Upper lobe of right lung (tissue), 1 donor: ENCODE results near the gene TTLL11. TPM values are rescaled to one million over a fixed set of nuclear protein-coding genes. Genes with fewer than 3 reads are reported as not detected.

Source experiments
- ATAC-seq: fragments of 200-7000 bp; cut with Tn5 transposase; one replicate; pipeline ENCODE4 v1.9.1; 2020; ENCODE audit warnings: mild to moderate bottlenecking, moderate library complexity
- DNase-seq: peaks from one replicate; pipeline ENCODE4 v3.0.0-alpha.2; 2020
- H3K27ac ChIP-seq: fragments of 200-600 bp; one replicate; pipeline ENCODE4 v1.8.0; 2022
- H3K27me3 ChIP-seq: fragments of 200-600 bp; one replicate; pipeline ENCODE4 v1.8.0; 2022; ENCODE audit warnings: mild to moderate bottlenecking
- H3K36me3 ChIP-seq: fragments of 200-600 bp; one replicate; pipeline ENCODE4 v1.8.0; 2022
- H3K4me1 ChIP-seq: fragments of 200-600 bp; one replicate; pipeline ENCODE4 v1.8.0; 2022
- H3K4me3 ChIP-seq: fragments of 200-600 bp; one replicate; pipeline ENCODE4 v1.8.0; 2022; ENCODE audit warnings: mild to moderate bottlenecking
- H3K9me3 ChIP-seq: fragments of 200-600 bp; one replicate; pipeline ENCODE4 v1.8.0; 2022
- CTCF ChIP-seq: fragments of 200-600 bp; IDR thresholded peaks from one replicate; pipeline ENCODE4 v1.8.0; 2022; ENCODE audit warnings: antibody characterized with exemption
- intact Hi-C: fragments of 100-400 bp; cut with DNase I; formaldehyde crosslinking; loops from one replicate; pipeline ENCODE4 v1.11.0; 2022
- total RNA-seq: library from RNA; stranded (reverse); fragmentation: NEBNext Ultra II Directional; extraction: Animal tissue kit (Norgen Biotek cat#: 25700); gene quantifications from one replicate; pipeline ENCODE4 v1.2.1, GENCODE V29; 2021
- donor health status: DM: no; HTN: yes; CAD: no; lungs with severe emphysema.

The TTLL11 gene
- total RNA-seq, 1 donor from 2014 or later, result 10.7 TPM

DNA sequence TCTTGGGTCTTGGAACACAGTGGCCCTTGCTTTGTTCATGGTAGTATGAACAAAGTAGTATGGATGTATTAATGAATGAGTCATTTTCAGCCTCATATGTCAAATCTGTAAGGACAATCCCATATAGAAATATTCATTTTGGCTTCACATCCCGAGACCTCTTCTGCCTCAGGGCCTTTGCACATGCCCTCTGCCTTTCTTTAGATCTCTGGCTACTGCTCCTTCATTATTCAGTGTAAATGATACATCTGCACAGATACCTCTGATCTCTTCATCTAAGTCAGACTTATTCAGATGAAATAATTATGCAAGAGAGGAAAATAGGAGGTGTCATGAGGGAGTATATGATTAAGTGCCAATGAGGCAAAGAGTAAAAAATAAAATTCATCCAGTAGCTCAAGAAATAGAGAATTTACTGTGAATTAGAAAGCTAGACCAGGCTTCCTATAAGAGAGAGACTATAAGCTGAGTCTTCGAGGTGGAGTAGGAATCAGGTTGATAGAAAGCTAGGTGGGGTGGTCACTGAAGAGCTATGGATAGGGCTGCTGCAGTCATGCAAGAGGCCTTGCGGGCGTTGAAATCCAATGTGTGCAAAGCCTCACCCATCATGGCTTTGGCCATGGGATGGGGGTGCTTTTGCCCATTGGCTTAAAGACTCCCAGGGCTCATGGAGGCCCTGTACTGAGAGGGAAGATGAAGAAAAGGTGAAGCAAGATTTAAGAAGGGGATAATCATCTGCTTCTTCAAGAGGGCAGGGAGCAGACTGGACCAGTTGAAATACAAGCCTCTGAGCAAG, 3.7 kb upstream of the TTLL11 start:
- Histone ChIP-seq H3K4me3 (no peak overlapping the region), H3K27ac (no peak overlapping the region), H3K4me1 (peaks cover 16% of the 10 kb centered on the region), H3K36me3 (no peaks in the 10 kb centered on the region), H3K27me3 (no peaks in the 10 kb centered on the region), H3K9me3 (no peaks in the 10 kb centered on the region)
- intact Hi-C loops, result no loop called here
- TF ChIP-seq CTCF, result no peak
- no peak for DNase-seq
- ATAC-seq, result no peak

DNA sequence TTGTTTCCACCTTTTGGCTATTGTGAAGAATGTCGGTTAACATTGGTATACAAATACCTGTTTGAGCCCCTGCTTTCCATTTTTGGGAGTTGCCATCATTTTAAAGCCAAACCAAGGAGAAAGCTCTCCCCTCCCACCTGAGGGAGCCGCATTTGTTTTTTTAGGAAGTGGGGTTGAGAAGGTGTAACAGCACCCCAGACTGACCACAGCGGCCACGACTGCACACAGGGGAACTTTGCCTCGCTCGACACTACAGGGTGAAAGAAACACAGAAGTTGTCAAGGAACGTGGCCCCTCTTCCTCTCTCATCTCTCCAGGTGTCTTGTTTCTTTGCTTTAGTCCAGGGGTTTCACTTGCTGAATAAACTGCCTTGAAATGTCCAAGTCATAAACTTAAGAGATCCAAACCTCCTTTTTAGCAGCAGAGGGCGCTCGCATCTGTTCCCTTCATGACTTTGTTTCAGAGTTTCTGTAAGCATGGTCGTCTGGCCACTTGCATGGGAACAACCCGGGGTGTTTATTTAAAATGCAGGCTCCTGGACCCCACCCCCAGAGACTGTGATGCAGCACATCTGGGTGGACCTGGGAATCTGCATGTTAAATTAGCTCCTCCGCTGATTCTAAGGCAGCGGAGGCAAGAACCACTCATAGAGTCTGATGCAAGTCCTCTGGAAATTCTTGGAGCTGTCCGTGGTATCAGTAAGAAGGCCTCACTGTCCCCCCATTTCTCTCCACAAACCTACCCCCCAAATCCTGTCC, 2.1 kb upstream of the TTLL11 start:
- Histone ChIP-seq H3K27ac (no peak overlapping the region), H3K4me3 (no peak overlapping the region), H3K9me3 (no peaks in the 10 kb centered on the region), H3K36me3 (no peaks in the 10 kb centered on the region), H3K4me1 (peaks cover 26% of the 10 kb centered on the region), H3K27me3 (no peaks in the 10 kb centered on the region)
- DNase-seq (no peak), ATAC-seq (no peak)
- intact Hi-C loops, result no loop called here
- TF ChIP-seq CTCF, result peak; percentile 70

GRCh38 chr9:122091682-122092592, 1.2 kb downstream of the TTLL11 start:
- Histone ChIP-seq H3K4me3 (peak overlapping the region; percentile 92), H3K36me3 (peaks cover 5% of the 10 kb centered on the region), H3K4me1 (peaks cover 26% of the 10 kb centered on the region), H3K27ac (peak overlapping the region; percentile 73), H3K9me3 (no peaks in the 10 kb centered on the region), H3K27me3 (no peaks in the 10 kb centered on the region)
- no peak for TF ChIP-seq CTCF
- ATAC-seq (no peak), DNase-seq (no peak)
- intact Hi-C loops, result no loop called here

GRCh38 chr9:122090981-122091380, 2.1 kb downstream of the TTLL11 start:
- Histone ChIP-seq H3K27ac (no peak overlapping the region), H3K9me3 (no peaks in the 10 kb centered on the region)
- intact Hi-C loops, result no loop called here

More at GRCh38 chr9:122090981-122091380, 2.1 kb downstream of the TTLL11 start:
- Histone ChIP-seq H3K4me1 (peaks cover 26% of the 10 kb centered on the region), H3K27me3 (no peaks in the 10 kb centered on the region), H3K4me3 (no peak overlapping the region), H3K36me3 (peaks cover 5% of the 10 kb centered on the region)
- TF ChIP-seq CTCF, result no peak
- no peak for DNase-seq
- no peak for ATAC-seq
